Esophagus squamous epithelium (tissue), 4 donors: ENCODE results near the gene TMEM140.

ENCODE experiments used
- CTCF ChIP-seq, 6 experiments: fragments of 450-650 bp in 4 of 6; fragments of 200-600 bp in 2 of 6; sonication (generic) in 2 of 6; IDR thresholded peaks; one replicate each; pipeline ENCODE4 v1.5.1; 2016 to 2019; ENCODE audit warnings: antibody characterized with exemption in 6 of 6, mild to moderate bottlenecking in 4 of 6, moderate library complexity in 4 of 6
- POLR2A ChIP-seq, 4 donors: fragments of 450-650 bp; IDR thresholded peaks; one replicate each; pipeline ENCODE4 v1.6.1; 2017; ENCODE audit warnings: antibody characterized with exemption in 4 of 4, mild to moderate bottlenecking in 4 of 4, moderate library complexity in 3 of 4

- TF ChIP-seq CTCF (IDR thresholded peaks at IDR 0.05) (no peak), POLR2A (IDR thresholded peaks at IDR 0.05) (no peak)
These were observed 19.6 kb downstream of the TMEM140 start for GRCh38 chr7:135167365-135167917.
